Measurements from ENCODE around the gene SERP2. TPM values are rescaled to one million over a fixed set of nuclear protein-coding genes. Genes with fewer than 3 reads are reported as not detected.
A peak's percentile ranks its signal among the peaks of the same experiment; 100 is the strongest.

SERP2 gene
- total and polyA plus RNA-seq, 2 of the 13 experiments (the other 11 are each of a cell fraction or from before 2014, with no cell fraction given), result not detected

DNA sequence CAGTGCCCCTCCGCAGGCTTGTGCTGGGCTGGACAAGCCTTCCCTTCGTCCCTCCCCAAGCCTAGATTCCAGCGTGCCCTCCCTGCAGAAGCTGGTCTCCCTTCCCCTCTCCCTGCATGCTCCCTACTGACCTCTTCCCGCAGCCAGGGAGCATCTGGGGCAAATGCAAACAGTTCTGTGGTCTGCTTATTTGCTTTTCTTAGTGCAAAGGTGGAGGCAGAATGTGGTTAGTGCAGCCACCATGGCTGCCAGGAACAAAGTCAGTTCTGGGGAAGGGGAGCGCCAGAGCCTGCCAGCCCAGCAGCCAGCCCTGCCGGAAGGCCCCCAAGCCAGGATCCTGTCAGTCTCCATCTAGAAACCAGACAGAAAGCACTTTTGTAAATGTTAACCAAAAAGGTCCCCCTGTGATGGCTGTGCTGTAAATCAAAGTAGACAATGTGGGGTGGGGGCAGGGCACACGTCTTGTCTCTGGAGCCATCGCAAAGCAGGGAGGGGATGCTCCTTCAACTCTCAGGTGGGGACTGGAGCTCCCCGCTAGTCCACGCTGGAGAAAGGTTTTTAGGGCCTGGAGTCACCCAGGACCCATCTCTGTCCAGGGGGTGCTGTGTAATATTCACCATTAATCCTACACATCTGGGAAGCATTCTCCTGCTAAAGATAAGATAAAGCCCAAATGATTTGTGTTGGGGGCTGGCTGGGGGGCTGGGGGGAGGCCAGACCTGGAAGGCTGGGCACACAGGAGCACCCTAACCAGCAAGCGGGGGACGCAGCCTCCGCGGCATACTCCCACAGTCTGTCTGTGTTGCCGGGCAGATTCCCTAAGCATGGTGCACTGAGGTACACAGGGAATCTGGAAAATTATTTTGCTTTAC is 30.9 kb downstream of the SERP2 start (continued):
- no peak for TF ChIP-seq ZNF256 (CRISPR knock-in tag; conservative IDR thresholded peaks at IDR 0.05)
- peak; percentile 71 for TF ChIP-seq RFXAP (CRISPR knock-in tag; IDR thresholded peaks at IDR 0.05; ENCODE audit: borderline replicate concordance)
- TF ChIP-seq ZFP62 (CRISPR knock-in tag; IDR thresholded peaks at IDR 0.05), result no peak
- TF ChIP-seq, protein P1, sequence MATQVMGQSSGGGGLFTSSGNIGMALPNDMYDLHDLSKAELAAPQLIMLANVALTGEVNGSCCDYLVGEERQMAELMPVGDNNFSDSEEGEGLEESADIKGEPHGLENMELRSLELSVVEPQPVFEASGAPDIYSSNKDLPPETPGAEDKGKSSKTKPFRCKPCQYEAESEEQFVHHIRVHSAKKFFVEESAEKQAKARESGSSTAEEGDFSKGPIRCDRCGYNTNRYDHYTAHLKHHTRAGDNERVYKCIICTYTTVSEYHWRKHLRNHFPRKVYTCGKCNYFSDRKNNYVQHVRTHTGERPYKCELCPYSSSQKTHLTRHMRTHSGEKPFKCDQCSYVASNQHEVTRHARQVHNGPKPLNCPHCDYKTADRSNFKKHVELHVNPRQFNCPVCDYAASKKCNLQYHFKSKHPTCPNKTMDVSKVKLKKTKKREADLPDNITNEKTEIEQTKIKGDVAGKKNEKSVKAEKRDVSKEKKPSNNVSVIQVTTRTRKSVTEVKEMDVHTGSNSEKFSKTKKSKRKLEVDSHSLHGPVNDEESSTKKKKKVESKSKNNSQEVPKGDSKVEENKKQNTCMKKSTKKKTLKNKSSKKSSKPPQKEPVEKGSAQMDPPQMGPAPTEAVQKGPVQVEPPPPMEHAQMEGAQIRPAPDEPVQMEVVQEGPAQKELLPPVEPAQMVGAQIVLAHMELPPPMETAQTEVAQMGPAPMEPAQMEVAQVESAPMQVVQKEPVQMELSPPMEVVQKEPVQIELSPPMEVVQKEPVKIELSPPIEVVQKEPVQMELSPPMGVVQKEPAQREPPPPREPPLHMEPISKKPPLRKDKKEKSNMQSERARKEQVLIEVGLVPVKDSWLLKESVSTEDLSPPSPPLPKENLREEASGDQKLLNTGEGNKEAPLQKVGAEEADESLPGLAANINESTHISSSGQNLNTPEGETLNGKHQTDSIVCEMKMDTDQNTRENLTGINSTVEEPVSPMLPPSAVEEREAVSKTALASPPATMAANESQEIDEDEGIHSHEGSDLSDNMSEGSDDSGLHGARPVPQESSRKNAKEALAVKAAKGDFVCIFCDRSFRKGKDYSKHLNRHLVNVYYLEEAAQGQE (IDR thresholded peaks at IDR 0.05; ENCODE audit: borderline replicate concordance in 1 of 2, low read depth in 1 of 2, low read length in 2 of 2), result peak in 1 of 2 experiments; percentile 50; a peak in 1 of 4 replicates
- peak; percentile 93 for TF ChIP-seq SAP130 (CRISPR knock-in tag; IDR thresholded peaks at IDR 0.05; ENCODE audit: low read depth)
- no peak for TF ChIP-seq SMAD1 (CRISPR knock-in tag; IDR thresholded peaks at IDR 0.05; ENCODE audit: borderline replicate concordance, low read depth)
- no peak for TF ChIP-seq NFE2L1 (CRISPR knock-in tag; IDR thresholded peaks at IDR 0.05; ENCODE audit: borderline replicate concordance)
- peak; percentile 83 for TF ChIP-seq CBFB (CRISPR knock-in tag; IDR thresholded peaks at IDR 0.05)
- TF ChIP-seq KAT8 (CRISPR knock-in tag; IDR thresholded peaks at IDR 0.05), result peak; percentile 54; the same call in 1 of the 2 replicates
- TF ChIP-seq ZNF121 (CRISPR knock-in tag; IDR thresholded peaks at IDR 0.05), result no peak
- TF ChIP-seq, protein P2, sequence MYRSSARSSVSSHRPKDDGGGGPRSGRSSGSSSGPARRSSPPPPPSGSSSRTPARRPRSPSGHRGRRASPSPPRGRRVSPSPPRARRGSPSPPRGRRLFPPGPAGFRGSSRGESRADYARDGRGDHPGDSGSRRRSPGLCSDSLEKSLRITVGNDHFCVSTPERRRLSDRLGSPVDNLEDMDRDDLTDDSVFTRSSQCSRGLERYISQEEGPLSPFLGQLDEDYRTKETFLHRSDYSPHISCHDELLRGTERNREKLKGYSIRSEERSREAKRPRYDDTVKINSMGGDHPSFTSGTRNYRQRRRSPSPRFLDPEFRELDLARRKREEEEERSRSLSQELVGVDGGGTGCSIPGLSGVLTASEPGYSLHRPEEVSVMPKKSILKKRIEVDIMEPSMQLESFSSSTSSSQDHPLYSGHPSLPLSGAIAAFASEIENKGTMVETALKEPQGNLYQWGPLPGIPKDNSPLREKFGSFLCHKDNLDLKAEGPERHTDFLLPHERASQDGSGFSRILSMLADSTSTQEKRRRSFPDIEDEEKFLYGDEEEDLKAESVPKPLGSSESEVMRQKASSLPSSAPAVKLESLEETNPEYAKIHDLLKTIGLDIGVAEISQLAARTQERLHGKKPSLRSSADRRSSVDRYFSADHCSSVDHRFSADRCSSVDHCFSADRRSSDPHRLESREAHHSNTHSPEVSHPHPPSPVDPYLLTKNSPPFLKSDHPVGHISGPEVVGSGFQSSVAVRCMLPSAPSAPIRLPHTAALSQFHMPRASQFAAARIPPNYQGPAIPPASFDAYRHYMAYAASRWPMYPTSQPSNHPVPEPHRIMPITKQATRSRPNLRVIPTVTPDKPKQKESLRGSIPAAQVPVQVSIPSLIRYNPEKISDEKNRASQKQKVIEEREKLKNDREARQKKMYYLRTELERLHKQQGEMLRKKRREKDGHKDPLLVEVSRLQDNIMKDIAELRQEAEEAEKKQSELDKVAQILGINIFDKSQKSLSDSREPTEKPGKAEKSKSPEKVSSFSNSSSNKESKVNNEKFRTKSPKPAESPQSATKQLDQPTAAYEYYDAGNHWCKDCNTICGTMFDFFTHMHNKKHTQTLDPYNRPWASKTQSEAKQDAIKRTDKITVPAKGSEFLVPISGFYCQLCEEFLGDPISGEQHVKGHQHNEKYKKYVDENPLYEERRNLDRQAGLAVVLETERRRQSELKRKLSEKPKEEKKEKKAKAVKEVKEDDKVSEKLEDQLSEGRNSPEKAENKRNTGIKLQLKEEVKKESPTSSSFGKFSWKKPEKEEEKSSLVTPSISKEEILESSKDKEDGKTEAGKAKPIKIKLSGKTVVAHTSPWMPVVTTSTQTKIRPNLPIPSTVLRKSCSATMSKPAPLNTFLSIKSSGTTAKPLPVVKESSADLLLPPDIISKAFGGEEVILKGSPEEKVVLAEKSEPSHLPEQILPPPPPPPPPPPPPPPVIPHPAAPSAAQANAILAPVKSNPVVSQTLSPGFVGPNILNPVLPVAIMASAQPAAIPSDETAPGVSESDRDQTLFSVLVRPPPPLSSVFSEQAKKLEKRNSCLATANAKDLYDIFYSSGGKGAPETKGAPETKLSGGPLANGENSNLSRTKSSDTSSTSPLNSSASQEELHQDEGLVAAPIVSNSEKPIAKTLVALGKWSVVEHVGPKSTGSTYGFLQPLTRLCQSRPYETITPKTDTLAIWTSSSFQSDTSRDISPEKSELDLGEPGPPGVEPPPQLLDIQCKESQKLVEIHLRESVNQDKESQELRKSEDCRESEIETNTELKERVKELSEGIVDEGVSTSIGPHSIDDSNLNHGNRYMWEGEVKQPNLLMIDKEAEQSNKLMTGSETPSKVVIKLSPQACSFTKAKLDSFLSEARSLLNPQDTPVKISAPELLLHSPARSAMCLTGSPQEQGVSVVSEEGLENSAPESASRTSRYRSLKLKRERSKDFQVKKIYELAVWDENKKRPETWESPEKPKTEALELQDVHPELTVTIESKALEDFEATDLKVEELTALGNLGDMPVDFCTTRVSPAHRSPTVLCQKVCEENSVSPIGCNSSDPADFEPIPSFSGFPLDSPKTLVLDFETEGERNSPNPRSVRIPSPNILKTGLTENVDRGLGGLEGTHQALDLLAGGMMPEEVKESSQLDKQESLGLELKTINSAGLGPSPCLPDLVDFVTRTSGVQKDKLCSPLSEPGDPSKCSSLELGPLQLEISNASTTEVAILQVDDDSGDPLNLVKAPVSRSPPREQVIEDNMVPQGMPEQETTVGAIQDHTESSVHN (CRISPR knock-in tag; IDR thresholded peaks at IDR 0.05), result no peak
- peak; percentile 50; the same call in 1 of the 2 replicates for TF ChIP-seq ZNF878 (CRISPR knock-in tag; IDR thresholded peaks at IDR 0.05)
- peak; percentile 72 for TF ChIP-seq IKZF4 (CRISPR knock-in tag; IDR thresholded peaks at IDR 0.05; ENCODE audit: borderline replicate concordance, low read depth, not compliant biosample characterization)
- TF ChIP-seq ZSCAN31 (CRISPR knock-in tag; IDR thresholded peaks at IDR 0.05; ENCODE audit: low read depth), result no peak
- TF ChIP-seq WIZ (CRISPR knock-in tag; IDR thresholded peaks at IDR 0.05), result peak; percentile 68; the same call in 1 of the 2 replicates

All from HepG2 (cell line).